Measurements from ENCODE around the gene HFM1.

DNA sequence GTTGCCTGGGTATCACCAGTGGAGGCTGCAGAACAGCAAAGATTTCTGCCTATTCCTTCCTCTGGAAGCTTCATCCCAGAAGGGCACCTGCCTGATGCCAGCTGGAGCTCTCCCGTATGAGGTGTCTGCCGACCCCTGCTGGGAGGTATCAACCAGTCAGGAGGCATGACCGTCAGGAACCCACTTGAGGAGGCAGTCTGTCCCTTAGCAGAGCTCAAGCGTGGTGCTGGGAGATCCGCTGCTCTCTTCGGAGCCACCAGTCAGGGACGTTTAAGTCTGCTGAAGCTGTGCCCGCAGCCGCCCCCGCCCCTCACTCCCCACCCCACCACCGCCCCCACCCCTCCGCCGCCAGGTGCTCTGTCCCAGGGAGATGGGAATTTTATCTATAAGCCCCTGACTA is 23.1 kb upstream of the HFM1 start:
- TF ChIP-seq, protein P1, sequence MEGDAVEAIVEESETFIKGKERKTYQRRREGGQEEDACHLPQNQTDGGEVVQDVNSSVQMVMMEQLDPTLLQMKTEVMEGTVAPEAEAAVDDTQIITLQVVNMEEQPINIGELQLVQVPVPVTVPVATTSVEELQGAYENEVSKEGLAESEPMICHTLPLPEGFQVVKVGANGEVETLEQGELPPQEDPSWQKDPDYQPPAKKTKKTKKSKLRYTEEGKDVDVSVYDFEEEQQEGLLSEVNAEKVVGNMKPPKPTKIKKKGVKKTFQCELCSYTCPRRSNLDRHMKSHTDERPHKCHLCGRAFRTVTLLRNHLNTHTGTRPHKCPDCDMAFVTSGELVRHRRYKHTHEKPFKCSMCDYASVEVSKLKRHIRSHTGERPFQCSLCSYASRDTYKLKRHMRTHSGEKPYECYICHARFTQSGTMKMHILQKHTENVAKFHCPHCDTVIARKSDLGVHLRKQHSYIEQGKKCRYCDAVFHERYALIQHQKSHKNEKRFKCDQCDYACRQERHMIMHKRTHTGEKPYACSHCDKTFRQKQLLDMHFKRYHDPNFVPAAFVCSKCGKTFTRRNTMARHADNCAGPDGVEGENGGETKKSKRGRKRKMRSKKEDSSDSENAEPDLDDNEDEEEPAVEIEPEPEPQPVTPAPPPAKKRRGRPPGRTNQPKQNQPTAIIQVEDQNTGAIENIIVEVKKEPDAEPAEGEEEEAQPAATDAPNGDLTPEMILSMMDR (conservative IDR thresholded peaks at IDR 0.05; ENCODE audit: low read length), result no peak
- TF ChIP-seq EZH2phosphoT487 (IDR thresholded peaks at IDR 0.05; ENCODE audit: borderline replicate concordance), result no peak

All from Loucy (cell line).